Fibroblast of lung (primary cell): Measurements from ENCODE around the gene PCDHB9. TPM values are rescaled to one million over a fixed set of nuclear protein-coding genes. Genes with fewer than 3 reads are reported as not detected.
"Not testable (repeated sequence)": the region's sequence is repeated elsewhere in the genome, so short reads cannot be mapped to it uniquely, and the experiment has no call there.

Experiments
- DNase-seq, 2 donors: peaks; one replicate each; pipeline versions ENCODE4 v3.0.0 to v3.0.0-alpha.2; 2010; ENCODE audit warnings: low read depth in 2 of 2
- H2AFZ ChIP-seq: 2 replicates; pipeline ENCODE4 v1.5.1; 2012; ENCODE audit warnings: low read length, control low read depth, inconsistent platforms
- H3K27ac ChIP-seq: 2 replicates; pipeline ENCODE4 v1.5.1; 2011; ENCODE audit warnings: low read length, control low read depth; ENCODE audit not compliant: insufficient read depth
- H3K27me3 ChIP-seq: 2 replicates; pipeline ENCODE4 v1.5.1; 2011; ENCODE audit warnings: mild to moderate bottlenecking, low read length; ENCODE audit not compliant: control insufficient read depth, insufficient read depth
- H3K36me3 ChIP-seq: 2 replicates; pipeline ENCODE4 v1.5.1; 2011; ENCODE audit warnings: low read length; ENCODE audit not compliant: control insufficient read depth, insufficient read depth
- H3K4me1 ChIP-seq: 2 replicates; pipeline ENCODE4 v1.5.1; 2011; ENCODE audit warnings: low read length; ENCODE audit not compliant: control insufficient read depth, insufficient read depth; ENCODE audit errors: extremely low read depth
- H3K4me2 ChIP-seq: 2 replicates; pipeline ENCODE4 v1.5.1; 2011; ENCODE audit warnings: low read length, control low read depth; ENCODE audit not compliant: insufficient read depth; ENCODE audit errors: extremely low read depth
- H3K4me3 ChIP-seq, 4 experiments: fragments of 200-600 bp in 1 of 4; sonication (generic) in 1 of 4; replicated peaks in 1 of 4; 2 replicates each; pipeline ENCODE4 v1.5.1; 2011 to 2016; ENCODE audit warnings: low read length in 4 of 4, low read depth in 3 of 4, mild to moderate bottlenecking in 3 of 4, control low read depth in 2 of 4, inconsistent platforms in 1 of 4, mixed read lengths in 1 of 4; ENCODE audit not compliant: insufficient read depth in 1 of 4; ENCODE audit errors: control extremely low read depth in 1 of 4
- H3K79me2 ChIP-seq: 2 replicates; pipeline ENCODE4 v1.5.1; 2012; ENCODE audit warnings: mild to moderate bottlenecking, low read length, inconsistent platforms; ENCODE audit not compliant: control insufficient read depth, insufficient read depth
- H3K9ac ChIP-seq: 2 replicates; pipeline ENCODE4 v1.5.1; 2011; ENCODE audit warnings: mild to moderate bottlenecking, low read length, control low read depth; ENCODE audit not compliant: insufficient read depth
- H3K9me3 ChIP-seq: 2 replicates; pipeline ENCODE4 v1.5.1; 2012; ENCODE audit warnings: low read depth, low read length; ENCODE audit not compliant: control insufficient read depth, insufficient read depth
- H4K20me1 ChIP-seq: 2 replicates; pipeline ENCODE4 v1.5.1; 2011; ENCODE audit warnings: low read length; ENCODE audit not compliant: control insufficient read depth, insufficient read depth; ENCODE audit errors: extremely low read depth
- CTCF ChIP-seq, 2 donors: IDR thresholded peaks in 1 of 2; conservative IDR thresholded peaks in 1 of 2; 1 replicate in 1 of 2; 2 replicates in 1 of 2; pipeline ENCODE4 v1.5.1; 2011 to 2012; ENCODE audit warnings: low read length in 2 of 2, control low read depth in 1 of 2, inconsistent platforms in 1 of 2, low read depth in 1 of 2, mild to moderate bottlenecking in 1 of 2
- EZH2 ChIP-seq: IDR thresholded peaks from 2 replicates; pipeline ENCODE4 v1.5.1; 2012; ENCODE audit warnings: low read length, control low read depth, mild to moderate bottlenecking; ENCODE audit errors: missing control alignments
- polyA plus RNA-seq, 2 donors: library from polyadenylated mRNA; depleted of rRNA in 1 of 2; stranded (reverse) in 1 of 2; unstranded in 1 of 2; fragments of >200 nt; gene quantifications; 2 replicates each; pipeline ENCODE4 v1.2.1, GENCODE V29; 2011 to 2012; ENCODE audit warnings: missing spikeins in 1 of 2
- total RNA-seq: library from RNA; depleted of rRNA; stranded (reverse); fragments of >200 nt; gene quantifications from 2 replicates; pipeline ENCODE4 v1.2.1, GENCODE V29; 2014

The PCDHB9 gene
- total and polyA plus RNA-seq, 2 donors (not counting 1 experiment from before 2014, with no cell fraction given): 0.82 to 0.99 TPM

DNA sequence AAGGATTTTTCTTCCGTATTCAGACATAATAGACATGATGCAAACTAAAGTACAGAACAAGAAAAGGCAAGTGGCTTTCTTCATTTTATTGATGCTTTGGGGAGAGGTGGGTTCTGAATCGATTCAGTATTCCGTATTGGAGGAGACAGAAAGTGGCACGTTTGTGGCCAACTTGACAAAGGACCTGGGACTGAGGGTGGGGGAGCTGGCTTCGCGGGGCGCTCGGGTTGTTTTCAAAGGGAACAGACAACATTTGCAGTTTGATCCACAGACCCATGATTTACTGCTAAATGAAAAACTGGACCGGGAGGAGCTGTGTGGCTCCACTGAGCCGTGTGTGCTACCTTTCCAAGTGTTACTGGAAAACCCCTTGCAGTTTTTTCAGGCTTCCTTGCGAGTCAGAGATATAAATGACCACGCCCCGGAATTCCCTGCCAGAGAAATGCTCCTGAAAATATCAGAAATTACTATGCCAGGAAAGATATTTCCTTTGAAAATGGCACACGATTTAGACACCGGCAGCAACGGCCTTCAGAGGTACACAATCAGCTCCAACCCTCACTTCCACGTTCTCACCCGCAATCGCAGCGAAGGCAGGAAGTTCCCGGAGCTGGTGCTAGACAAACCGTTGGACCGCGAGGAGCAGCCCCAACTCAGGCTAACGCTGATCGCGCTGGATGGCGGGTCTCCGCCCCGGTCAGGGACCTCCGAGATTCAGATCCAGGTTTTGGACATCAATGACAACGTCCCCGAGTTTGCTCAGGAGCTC, 36.6 kb upstream of the PCDHB9 start:
- H3K36me3 ChIP-seq: no peaks in the 10 kb centered on the region
- no peak overlapping the region for H3K27ac ChIP-seq
- no peaks in the 10 kb centered on the region for H3K27me3 ChIP-seq
- TF ChIP-seq CTCF (conservative IDR thresholded peaks at IDR 0.05 in 1 of 2, IDR thresholded peaks at IDR 0.05 in 1 of 2; ENCODE audit: low read depth in 1 of 2, low read length in 2 of 2) (no peak), EZH2 (no peak)
- no peaks in the 10 kb centered on the region for H4K20me1 ChIP-seq
- no peak for DNase-seq
- no peak overlapping the region for H3K9ac ChIP-seq
- H3K79me2 ChIP-seq: no peaks in the 10 kb centered on the region
- H3K4me1 ChIP-seq: no peaks in the 10 kb centered on the region
- H3K4me2 ChIP-seq: no peak overlapping the region
- H3K9me3 ChIP-seq: no peaks in the 10 kb centered on the region
- no peak overlapping the region for H2AFZ ChIP-seq
- H3K4me3 ChIP-seq: peak overlapping the region in 1 of 4 experiments; percentile 25

- Histone ChIP-seq H3K9ac (no peak overlapping the region), H2AFZ (no peak overlapping the region), H3K27ac (no peak overlapping the region), H4K20me1 (no peaks in the 10 kb centered on the region), H3K27me3 (no peaks in the 10 kb centered on the region), H3K4me1 (no peaks in the 10 kb centered on the region), H3K36me3 (no peaks in the 10 kb centered on the region), H3K4me2 (no peak overlapping the region), H3K4me3 (no peak overlapping the region), H3K79me2 (no peaks in the 10 kb centered on the region), H3K9me3 (no peaks in the 10 kb centered on the region)
- TF ChIP-seq EZH2: no peak
- TF ChIP-seq CTCF (conservative IDR thresholded peaks at IDR 0.05 in 1 of 2, IDR thresholded peaks at IDR 0.05 in 1 of 2; ENCODE audit: low read depth in 1 of 2, low read length in 2 of 2): no peak
- no peak for DNase-seq
These were observed 36.0 kb upstream of the PCDHB9 start for GRCh38 chr5:141150993-141151325.

- not testable (repeated sequence) for H3K27ac ChIP-seq, H4K20me1 ChIP-seq, DNase-seq, H3K9ac ChIP-seq, H3K4me1 ChIP-seq, H3K9me3 ChIP-seq, H2AFZ ChIP-seq, H3K4me3 ChIP-seq, H3K4me2 ChIP-seq, H3K79me2 ChIP-seq, H3K27me3 ChIP-seq, H3K36me3 ChIP-seq
These were observed 35.3 kb upstream of the PCDHB9 start for GRCh38 chr5:141151632-141152031.

DNA sequence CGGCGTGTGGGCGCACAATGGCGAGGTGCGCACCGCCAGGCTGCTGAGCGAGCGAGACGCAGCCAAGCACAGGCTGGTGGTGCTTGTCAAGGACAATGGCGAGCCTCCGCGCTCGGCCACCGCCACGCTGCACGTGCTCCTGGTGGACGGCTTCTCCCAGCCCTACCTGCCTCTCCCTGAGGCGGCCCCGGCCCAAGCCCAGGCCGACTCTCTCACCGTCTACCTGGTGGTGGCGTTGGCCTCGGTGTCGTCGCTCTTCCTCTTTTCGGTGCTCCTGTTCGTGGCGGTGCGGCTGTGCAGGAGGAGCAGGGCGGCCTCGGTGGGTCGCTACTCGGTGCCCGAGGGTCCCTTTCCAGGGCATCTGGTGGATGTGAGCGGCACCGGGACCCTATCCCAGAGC, 34.9 kb upstream of the PCDHB9 start:
- not testable (repeated sequence) for H2AFZ ChIP-seq, H4K20me1 ChIP-seq, H3K36me3 ChIP-seq, H3K27me3 ChIP-seq, H3K4me3 ChIP-seq, H3K9me3 ChIP-seq, DNase-seq, H3K4me2 ChIP-seq, H3K27ac ChIP-seq, H3K9ac ChIP-seq, H3K4me1 ChIP-seq, H3K79me2 ChIP-seq
